Gastroesophageal sphincter (tissue), 4 donors: ENCODE results near the gene FES. TPM values are rescaled to one million over a fixed set of nuclear protein-coding genes. Genes with fewer than 3 reads are reported as not detected.

ENCODE experiments used
- ATAC-seq: fragments of 150-250 bp; one replicate; pipeline ENCODE4 v1.9.1; 2016; ENCODE audit warnings: mild to moderate bottlenecking, moderate library complexity
- H3K27ac ChIP-seq, 4 donors: fragments of 200-600 bp; sonication (generic) in 3 of 4; 1 replicate in 3 of 4; 2 replicates in 1 of 4; pipeline ENCODE4 v1.5.1; 2016 to 2019
- H3K27me3 ChIP-seq: fragments of 200-600 bp; sonication (generic); one replicate; pipeline ENCODE4 v1.5.1; 2019
- H3K36me3 ChIP-seq, 2 donors: fragments of 200-600 bp; sonication (generic); one replicate each; pipeline ENCODE4 v1.5.1; 2019; ENCODE audit warnings: control low read depth in 1 of 2
- H3K4me1 ChIP-seq, 3 donors: fragments of 200-600 bp; sonication (generic); 1 replicate in 2 of 3; 2 replicates in 1 of 3; pipeline ENCODE4 v1.5.1; 2016 to 2019; ENCODE audit warnings: control low read depth in 2 of 3
- H3K4me3 ChIP-seq, 2 donors: fragments of 200-600 bp; sonication (generic); one replicate each; pipeline ENCODE4 v1.5.1; 2019; ENCODE audit warnings: mild to moderate bottlenecking in 1 of 2, moderate library complexity in 1 of 2
- H3K9me3 ChIP-seq, 3 donors: fragments of 200-600 bp; sonication (generic); one replicate each; pipeline ENCODE4 v1.5.1; 2017 to 2019; ENCODE audit warnings: control low read depth in 2 of 3
- CTCF ChIP-seq, 4 experiments: fragments of 200-600 bp in 2 of 4; fragments of 450-650 bp in 2 of 4; sonication (generic) in 1 of 4; IDR thresholded peaks; one replicate each; pipeline ENCODE4 v1.5.1; 2017 to 2019; ENCODE audit warnings: antibody characterized with exemption in 4 of 4, mild to moderate bottlenecking in 2 of 4, moderate library complexity in 2 of 4
- EP300 ChIP-seq: sonication (generic); formaldehyde crosslinking; IDR thresholded peaks from one replicate; pipeline ENCODE4 v1.6.1; 2017; ENCODE audit warnings: antibody characterized with exemption, mild to moderate bottlenecking
- POLR2A ChIP-seq, 2 donors: fragments of 450-650 bp; IDR thresholded peaks; one replicate each; pipeline ENCODE4 v1.6.1; 2017; ENCODE audit warnings: antibody characterized with exemption in 2 of 2, mild to moderate bottlenecking in 2 of 2, moderate library complexity in 1 of 2
- POLR2AphosphoS5 ChIP-seq: sonication (generic); formaldehyde crosslinking; IDR thresholded peaks from one replicate; pipeline ENCODE4 v1.6.1; 2017; ENCODE audit warnings: antibody characterized with exemption
- WGBS, 2 donors: methylation state at CpG; one replicate each; pipeline ENCODE4 v1.1.5; 2018; ENCODE audit warnings: low coverage in 1 of 2; 5-methylcytosine and 5-hydroxymethylcytosine counted together
- total RNA-seq, 4 donors: library from RNA; depleted of rRNA; stranded (reverse); fragments of >200 nt; gene quantifications; one replicate each; pipeline ENCODE4 v1.1.0, GENCODE V29; 2016

The FES gene
- total RNA-seq, 4 donors from 2014 or later = 40.1 to 70.4 (median 43.5) TPM

GRCh38 chr15:90869140-90869541 lies 15.2 kb upstream of the FES start:
- Histone ChIP-seq H3K36me3 (no peaks in the 10 kb centered on the region), H3K4me3 (no peak overlapping the region), H3K27me3 (peaks cover 14% of the 10 kb centered on the region), H3K9me3 (no peaks in the 10 kb centered on the region), H3K4me1 (peaks cover 0 to 45% (median 35%) of the 10 kb centered on the region in 3 donors), H3K27ac (peak overlapping the region in 3 of 4 donors; percentile 94 to 96 (median 95))
- TF ChIP-seq EP300 (no peak), POLR2A (IDR thresholded peaks at IDR 0.05) (no peak), CTCF (IDR thresholded peaks at IDR 0.05) (no peak), POLR2AphosphoS5 (no peak)
- no peak for ATAC-seq

GRCh38 chr15:90869601-90870353 lies 14.5 kb upstream of the FES start:
- peaks cover 8% of the 10 kb centered on the region for H3K27me3 ChIP-seq
- no peaks in the 10 kb centered on the region for H3K36me3 ChIP-seq
- peak overlapping the region in 3 of 4 donors; percentile 94 to 96 (median 95) for H3K27ac ChIP-seq
- no peaks in the 10 kb centered on the region for H3K9me3 ChIP-seq
- ATAC-seq = peak; percentile 78
- 55 to 68% methylated on average over 2 to 7 of the region's 9 CpGs for WGBS, 2 donors
- peak overlapping the region in 1 of 2 donors; percentile 99 for H3K4me3 ChIP-seq
- H3K4me1 ChIP-seq = peaks cover 0 to 51% (median 38%) of the 10 kb centered on the region in 3 donors
- no peak for TF ChIP-seq POLR2A (IDR thresholded peaks at IDR 0.05)
- TF ChIP-seq CTCF (IDR thresholded peaks at IDR 0.05) = no peak
- TF ChIP-seq POLR2AphosphoS5 = peak; percentile 69

- peaks cover 0 to 51% (median 38%) of the 10 kb centered on the region in 3 donors for H3K4me1 ChIP-seq
- ATAC-seq = no peak
These were observed 13.8 kb upstream of the FES start for GRCh38 chr15:90870354-90871138.

GRCh38 chr15:90871139-90871715 lies 13.1 kb upstream of the FES start:
- TF ChIP-seq CTCF (IDR thresholded peaks at IDR 0.05) (no peak), EP300 (no peak), POLR2A (IDR thresholded peaks at IDR 0.05) (peak in 1 of 2 donors; percentile 16), POLR2AphosphoS5 (no peak)
- WGBS, 2 donors = 0% methylated on average over 3 of the region's 71 CpGs; no CpG with 5 or more reads in 1 of the 2 donors
- Histone ChIP-seq H3K9me3 (no peaks in the 10 kb centered on the region), H3K4me1 (peaks cover 0 to 51% (median 38%) of the 10 kb centered on the region in 3 donors), H3K4me3 (peak overlapping the region; percentile 96 to 99), H3K27me3 (no peaks in the 10 kb centered on the region), H3K36me3 (peaks cover 0 to 11% of the 10 kb centered on the region in 2 donors), H3K27ac (peak overlapping the region; percentile 83 to 96 (median 94))
- peak; percentile 31 for ATAC-seq

More at GRCh38 chr15:90870354-90871138, 13.8 kb upstream of the FES start:
- no peak for TF ChIP-seq CTCF (IDR thresholded peaks at IDR 0.05)
- no peak for TF ChIP-seq POLR2A (IDR thresholded peaks at IDR 0.05)
- no peak for TF ChIP-seq POLR2AphosphoS5
- no peak for TF ChIP-seq EP300
- WGBS, 2 donors = 27 to 59% methylated on average over 8 to 16 of the region's 19 CpGs
- Histone ChIP-seq H3K27ac (peak overlapping the region; percentile 83 to 96 (median 94)), H3K27me3 (no peaks in the 10 kb centered on the region), H3K36me3 (peaks cover 0 to 4% of the 10 kb centered on the region in 2 donors), H3K4me3 (peak overlapping the region; percentile 96 to 99), H3K9me3 (no peaks in the 10 kb centered on the region)
